Activated naive CD8-positive, alpha-beta T cell treated with anti-CD3 and anti-CD28 coated beads, Interleukin-2, amount 10 ng/mL, durations not matched to agents 7 days and 5 days (primary cell): Measurements from ENCODE around the gene MAP3K6. TPM values are rescaled to one million over a fixed set of nuclear protein-coding genes. Genes with fewer than 3 reads are reported as not detected.

Experiments
- ATAC-seq: fragments of 150-1000 bp; cut with Tn5 transposase; one replicate; pipeline ENCODE4 v1.10.0; 2021; ENCODE audit warnings: low read depth, moderate library complexity
- POLR2A ChIA-PET: fragments of 350-600 bp; sonication (Branson Sonifier 250); formaldehyde crosslinking; loops from one replicate; lab custom pipeline; 2021; ENCODE audit warnings: antibody characterized with exemption; lab: Charles Lee
- DNase-seq: peaks from one replicate; pipeline ENCODE4 v3.0.0; 2021
- H3K27ac Mint-ChIP-seq: one replicate; pipeline ENCODE4 v1.8.0; 2022; ENCODE audit warnings: mild to moderate bottlenecking, mixed read lengths
- H3K27me3 Mint-ChIP-seq: one replicate; pipeline ENCODE4 v1.8.0; 2022; ENCODE audit warnings: mild to moderate bottlenecking, moderate library complexity, mixed read lengths
- H3K36me3 Mint-ChIP-seq: one replicate; pipeline ENCODE4 v1.8.0; 2021; ENCODE audit warnings: mild to moderate bottlenecking, mixed read lengths
- H3K4me1 Mint-ChIP-seq: one replicate; pipeline ENCODE4 v1.8.0; 2021; ENCODE audit warnings: mixed read lengths
- H3K4me3 Mint-ChIP-seq: one replicate; pipeline ENCODE4 v1.8.0; 2022; ENCODE audit warnings: mild to moderate bottlenecking, moderate library complexity, mixed read lengths
- H3K9me3 Mint-ChIP-seq: one replicate; pipeline ENCODE4 v1.8.0; 2021; ENCODE audit warnings: mixed read lengths
- total RNA-seq, 2 experiments: library from RNA; stranded (reverse); gene quantifications; one replicate each; pipeline ENCODE4 v1.2.3, GENCODE V29; 2021

Gene MAP3K6
- total RNA-seq, 2 experiments from 2014 or later, result 8.6 to 9.0 TPM

DNA sequence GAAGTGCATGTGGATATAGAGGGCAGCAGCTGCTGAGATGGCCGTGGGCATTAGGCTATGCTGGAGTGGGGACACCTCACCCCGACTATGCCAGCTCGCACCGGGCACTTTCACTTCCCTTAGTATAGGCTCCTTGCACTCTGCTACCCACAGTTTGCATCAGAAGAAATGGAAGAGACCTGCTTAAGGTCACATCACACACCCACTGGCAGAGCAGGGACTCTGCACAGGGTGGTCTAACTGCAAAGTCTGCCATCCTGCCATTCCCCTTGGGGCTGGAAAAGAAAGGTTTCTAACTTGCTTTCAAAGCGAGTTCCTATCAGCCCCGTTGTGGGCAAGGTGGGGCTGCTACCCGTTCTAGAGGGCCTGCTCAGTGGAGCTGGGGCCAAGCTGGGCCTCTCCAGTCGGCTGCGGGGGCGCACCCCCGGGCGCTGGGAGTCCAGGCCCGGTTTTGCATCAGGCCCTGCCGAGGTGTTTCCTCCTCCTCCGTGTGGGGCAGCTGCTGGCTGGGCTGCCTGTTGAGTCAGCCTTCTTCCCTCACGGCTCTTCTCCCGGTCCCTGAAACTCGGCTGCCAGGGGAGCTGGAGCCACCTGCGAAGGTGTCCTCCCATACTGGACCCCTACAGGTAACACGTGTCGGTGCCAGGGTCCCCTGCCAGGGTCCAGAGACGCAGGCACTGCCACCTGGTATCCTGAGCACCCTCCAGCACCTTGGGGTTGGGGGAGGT is 25.1 kb downstream of the MAP3K6 start, which contains the start of gene SYTL1:
TSS of gene SYTL1 (plus strand) at position 498 of the 728 bp plus-strand sequence. CDS start 3,313 bp downstream, outside the sequence.
- H3K9me3 Mint-ChIP-seq, result no peaks in the 10 kb centered on the region
- POLR2A ChIA-PET, result interaction anchor here (0.6 to 3.1 kb wide), 12 partner anchors 8 to 384 kb away, joined by 3 to 23 read pairs (median 4); partner anchors contain the start of genes FAM76A, MAP3K6 and TMEM222
- peak within 1 kb of the TSS; percentile 96 for H3K27ac Mint-ChIP-seq
- H3K36me3 Mint-ChIP-seq, result peaks cover 8% of the 10 kb centered on the region
- H3K4me1 Mint-ChIP-seq, result peaks cover 29% of the 10 kb centered on the region
- ATAC-seq, result peak; percentile 79
- peak; percentile 82 for DNase-seq
- H3K27me3 Mint-ChIP-seq, result no peaks in the 10 kb centered on the region
- H3K4me3 Mint-ChIP-seq, result peak within 1 kb of the TSS; percentile 94

DNA sequence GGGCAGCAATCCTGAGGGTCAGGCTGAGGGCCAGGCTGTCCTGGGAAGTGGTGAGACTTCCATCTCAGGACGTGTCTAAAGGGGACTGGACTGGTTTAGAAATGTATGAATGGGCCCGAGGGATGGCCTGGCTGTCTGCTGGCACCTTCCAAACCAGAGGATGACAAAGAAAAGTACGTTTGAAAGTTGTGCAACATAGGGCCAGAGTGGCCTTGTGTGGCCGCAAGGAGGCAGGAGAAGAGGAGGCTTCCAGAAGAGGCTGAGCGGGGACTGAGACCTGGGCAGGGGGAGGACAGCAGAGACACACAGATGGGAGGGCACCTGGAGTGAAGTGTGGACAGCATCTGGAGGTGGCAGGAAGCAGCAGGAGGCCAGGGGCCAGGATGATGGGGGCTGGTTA is 27.5 kb downstream of the MAP3K6 start:
- DNase-seq, result no peak
- H3K27me3 Mint-ChIP-seq, result no peaks in the 10 kb centered on the region
- no peaks in the 10 kb centered on the region for H3K9me3 Mint-ChIP-seq
- no peak overlapping the region for H3K4me3 Mint-ChIP-seq
- no peak for ATAC-seq
- POLR2A ChIA-PET, result interaction anchor here (1.0 kb wide), 1 partner anchor 16 kb away, joined by 3 read pairs; no protein-coding TSS in a partner anchor
- H3K36me3 Mint-ChIP-seq, result peaks cover 10% of the 10 kb centered on the region
- peak overlapping the region; percentile 39 for H3K27ac Mint-ChIP-seq
- H3K4me1 Mint-ChIP-seq, result peaks cover 25% of the 10 kb centered on the region

DNA sequence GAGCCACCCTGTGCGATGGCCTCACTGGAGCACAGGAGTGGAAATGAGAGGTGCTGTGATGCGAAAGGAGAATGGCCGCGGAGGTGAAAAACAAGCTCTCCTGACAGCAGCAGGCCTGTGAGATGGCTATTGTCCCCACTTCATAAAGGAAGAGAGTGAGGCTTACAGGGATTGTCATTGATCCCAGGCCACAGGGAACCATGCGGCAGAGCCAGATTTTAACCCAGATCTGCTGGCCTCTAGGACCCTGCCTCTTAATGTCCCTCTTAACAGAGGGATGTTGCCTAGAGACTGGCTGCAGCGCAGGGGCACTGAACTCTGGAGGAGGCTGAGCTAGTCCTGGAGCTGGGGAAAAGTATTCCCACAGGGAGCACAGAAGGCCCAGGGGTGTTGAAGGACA is 28.0 kb downstream of the MAP3K6 start:
- no peak overlapping the region for H3K4me3 Mint-ChIP-seq
- no peaks in the 10 kb centered on the region for H3K27me3 Mint-ChIP-seq
- DNase-seq (no peak), ATAC-seq (no peak)
- no peaks in the 10 kb centered on the region for H3K9me3 Mint-ChIP-seq
- peak overlapping the region; percentile 71 for H3K27ac Mint-ChIP-seq
- H3K4me1 Mint-ChIP-seq, result peaks cover 24% of the 10 kb centered on the region
- peaks cover 12% of the 10 kb centered on the region for H3K36me3 Mint-ChIP-seq
- POLR2A ChIA-PET, result interaction anchor here (0.9 kb wide), 1 partner anchor 18 kb away, joined by 3 read pairs; no protein-coding TSS in a partner anchor

DNA sequence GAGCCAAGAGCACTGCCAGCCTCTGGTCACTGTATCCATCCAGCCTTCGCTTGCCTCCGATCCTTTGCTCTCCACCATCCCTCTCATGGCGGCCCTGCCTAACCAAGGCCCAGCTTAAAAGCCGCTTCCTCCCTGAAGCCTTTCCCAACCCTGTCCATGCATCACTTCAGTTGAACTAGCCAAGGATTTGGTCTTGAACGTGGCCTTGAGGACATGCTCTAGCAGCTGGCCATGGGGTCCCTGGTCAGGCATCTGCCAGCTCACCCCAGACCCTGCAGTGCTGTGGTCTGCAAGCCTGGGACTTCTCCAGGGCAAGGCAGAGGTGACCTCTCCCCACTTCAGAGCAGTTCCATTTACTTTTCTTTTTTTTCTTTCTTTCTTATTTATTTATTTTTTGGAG is 30.0 kb downstream of the MAP3K6 start:
- no peaks in the 10 kb centered on the region for H3K9me3 Mint-ChIP-seq
- peaks cover 9% of the 10 kb centered on the region for H3K36me3 Mint-ChIP-seq
- peaks cover 22% of the 10 kb centered on the region for H3K4me1 Mint-ChIP-seq
- H3K27ac Mint-ChIP-seq, result no peak overlapping the region
- no peaks in the 10 kb centered on the region for H3K27me3 Mint-ChIP-seq
- ATAC-seq (no peak), DNase-seq (no peak)
- POLR2A ChIA-PET, result interaction anchor here (1.3 kb wide), 1 partner anchor 11 kb away, joined by 3 read pairs; no protein-coding TSS in a partner anchor
- H3K4me3 Mint-ChIP-seq, result no peak overlapping the region

DNA sequence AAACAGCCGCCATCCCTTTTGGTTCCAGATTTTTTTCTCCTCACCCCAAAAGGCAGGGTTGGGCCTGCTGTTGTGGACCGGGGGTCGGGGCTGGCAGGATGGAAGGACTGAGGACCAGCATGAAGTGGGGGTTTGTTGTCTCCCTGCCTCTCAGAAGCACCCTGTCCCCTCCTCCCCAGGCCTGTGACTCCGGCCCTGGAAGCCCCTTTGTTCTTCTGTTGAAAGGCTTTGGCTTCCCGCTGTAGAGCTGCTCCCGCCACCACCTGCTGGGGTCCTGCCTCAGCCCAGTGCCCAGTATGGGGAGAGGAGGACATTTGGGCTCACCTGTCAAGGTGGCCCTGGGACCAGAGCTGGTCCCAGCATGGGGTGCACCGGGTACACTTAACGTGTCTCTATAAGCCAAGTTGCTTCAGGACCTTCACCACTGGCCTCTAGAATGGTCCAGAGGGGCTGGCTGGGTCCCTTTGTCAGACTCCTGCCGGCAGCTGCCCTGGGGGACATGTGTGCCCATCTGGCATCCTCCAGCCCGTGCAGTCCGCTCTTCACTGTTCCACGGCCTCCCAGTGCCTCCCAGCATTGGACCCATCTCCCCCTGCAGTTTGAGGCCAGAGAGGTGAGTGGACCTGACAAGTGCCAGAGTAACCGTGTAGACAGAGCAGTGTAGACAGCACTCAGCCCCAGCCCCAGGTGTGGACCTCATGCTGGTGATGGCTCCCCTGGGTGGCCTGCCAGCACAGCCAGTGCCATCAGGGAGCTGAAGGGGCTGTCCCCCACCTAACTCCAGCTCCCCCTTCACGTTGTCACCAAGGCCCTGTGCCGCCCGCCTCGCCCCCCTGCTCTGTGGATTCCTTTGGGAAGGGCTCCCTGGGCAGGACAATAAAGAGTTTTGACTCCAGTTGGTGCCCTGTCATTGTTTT is 31.0 kb downstream of the MAP3K6 start:
- no peak overlapping the region for H3K27ac Mint-ChIP-seq
- ATAC-seq, result no peak
- no peaks in the 10 kb centered on the region for H3K9me3 Mint-ChIP-seq
- DNase-seq, result no peak
- no peaks in the 10 kb centered on the region for H3K27me3 Mint-ChIP-seq
- POLR2A ChIA-PET, result interaction anchor here (1.3 to 1.5 kb wide), 2 partner anchors 10 to 13 kb away, joined by 3 to 4 read pairs; partner anchors contain the start of gene TMEM222
- peaks cover 17% of the 10 kb centered on the region for H3K4me1 Mint-ChIP-seq
- peaks cover 9% of the 10 kb centered on the region for H3K36me3 Mint-ChIP-seq
- no peak overlapping the region for H3K4me3 Mint-ChIP-seq

DNA sequence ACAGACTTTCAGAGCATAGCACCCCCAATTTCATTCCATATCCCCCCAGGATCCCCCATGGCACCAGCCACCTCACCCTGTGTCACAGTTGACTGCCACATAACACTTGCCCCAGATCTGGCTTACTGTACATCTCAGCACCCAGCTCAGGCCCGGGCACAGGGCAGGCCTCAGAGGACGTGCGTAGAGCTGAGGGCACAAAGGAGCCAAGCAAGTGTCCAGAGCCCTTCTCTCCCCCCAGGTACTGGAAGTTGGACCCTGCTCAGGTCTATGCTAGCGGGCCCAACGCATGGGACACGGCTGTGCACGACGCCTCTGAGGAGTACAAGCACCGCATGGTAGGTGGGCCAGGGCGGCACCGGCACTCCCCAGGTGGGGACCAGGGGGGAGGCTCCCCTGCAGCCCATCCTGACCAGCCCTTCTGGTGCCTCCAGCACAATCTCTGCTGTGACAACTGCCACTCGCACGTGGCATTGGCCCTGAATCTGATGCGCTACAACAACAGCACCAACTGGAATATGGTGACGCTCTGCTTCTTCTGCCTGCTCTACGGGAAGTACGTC is 33.0 kb downstream of the MAP3K6 start:
- POLR2A ChIA-PET, result interaction anchor here (1.2 kb wide), 1 partner anchor 24 kb away, joined by 4 read pairs; no protein-coding TSS in a partner anchor
- no peaks in the 10 kb centered on the region for H3K9me3 Mint-ChIP-seq
- no peak overlapping the region for H3K27ac Mint-ChIP-seq
- peaks cover 14% of the 10 kb centered on the region for H3K4me1 Mint-ChIP-seq
- no peaks in the 10 kb centered on the region for H3K27me3 Mint-ChIP-seq
- DNase-seq (no peak), ATAC-seq (no peak)
- peaks cover 9% of the 10 kb centered on the region for H3K36me3 Mint-ChIP-seq
- H3K4me3 Mint-ChIP-seq, result no peak overlapping the region

DNA sequence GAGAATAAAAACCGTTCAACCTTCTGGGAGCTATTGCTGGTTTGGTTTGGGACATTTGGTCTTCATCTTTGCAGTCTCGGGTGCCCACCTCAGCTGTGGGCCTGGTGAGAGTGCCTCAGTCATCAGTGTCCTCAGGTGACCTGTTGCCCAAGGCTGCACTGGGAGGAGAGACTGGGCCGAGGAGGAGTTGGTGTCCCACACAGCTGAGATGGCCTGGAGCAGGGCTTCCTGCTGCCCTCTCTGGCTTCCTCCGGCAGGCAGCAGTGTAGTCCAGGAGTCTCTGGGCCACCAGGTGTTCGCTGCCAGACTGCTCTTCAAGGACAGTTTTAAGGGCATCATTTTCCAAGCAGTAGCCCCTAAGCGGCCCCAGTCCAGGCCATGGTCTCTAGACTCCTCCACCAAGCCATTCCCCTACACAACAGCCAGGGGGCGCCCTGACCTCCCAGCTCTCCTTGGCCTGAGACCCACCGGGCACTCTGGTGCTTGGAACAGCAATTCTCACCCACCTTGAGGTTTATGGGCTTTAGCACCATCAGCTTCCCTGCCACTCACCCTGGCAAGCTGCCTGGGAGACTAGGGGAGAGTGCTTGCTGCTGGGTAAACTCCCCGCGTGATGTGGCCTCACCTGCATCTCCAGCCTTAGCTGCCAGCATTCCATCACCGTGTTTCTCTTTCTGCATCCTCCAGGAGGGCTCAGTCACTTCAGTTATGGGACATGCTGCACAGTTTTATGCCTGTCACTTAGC is 34.1 kb downstream of the MAP3K6 start:
- Mint-ChIP-seq H3K27ac (peak overlapping the region; percentile 57), H3K36me3 (peaks cover 9% of the 10 kb centered on the region), H3K9me3 (no peaks in the 10 kb centered on the region), H3K4me1 (peaks cover 18% of the 10 kb centered on the region), H3K27me3 (no peaks in the 10 kb centered on the region), H3K4me3 (no peak overlapping the region)
- POLR2A ChIA-PET, result interaction anchor here (0.7 to 1.2 kb wide), 6 partner anchors 8 to 98 kb away, joined by 3 to 4 read pairs (median 4); no protein-coding TSS in a partner anchor
- DNase-seq, result peak; percentile 73
- peak; percentile 79 for ATAC-seq

DNA sequence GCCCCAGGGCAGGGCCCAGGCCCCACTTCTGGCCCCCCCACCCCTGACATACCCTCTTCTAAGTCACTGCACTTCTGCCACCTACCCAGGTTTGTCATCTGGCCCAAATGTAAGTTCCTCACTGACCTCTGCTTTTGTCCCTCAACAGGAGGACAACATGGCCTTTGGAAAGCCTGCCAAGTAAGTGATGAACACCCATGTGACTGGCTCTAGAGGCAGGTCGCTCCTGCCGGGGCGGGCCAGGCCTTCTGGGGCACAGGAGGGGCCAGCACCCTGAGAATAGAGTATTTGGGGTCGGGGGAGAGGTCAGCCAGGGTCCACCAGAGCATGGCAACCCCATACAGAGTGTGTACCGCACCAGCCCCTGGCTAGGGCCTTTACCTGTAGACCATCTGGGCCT is 34.8 kb downstream of the MAP3K6 start:
- DNase-seq (no peak), ATAC-seq (no peak)
- Mint-ChIP-seq H3K4me3 (no peak overlapping the region), H3K36me3 (peaks cover 9% of the 10 kb centered on the region), H3K9me3 (no peaks in the 10 kb centered on the region), H3K27me3 (no peaks in the 10 kb centered on the region), H3K27ac (peak overlapping the region; percentile 34), H3K4me1 (peaks cover 18% of the 10 kb centered on the region)
- POLR2A ChIA-PET, result interaction anchor here (0.7 to 1.0 kb wide), 5 partner anchors 9 to 99 kb away, joined by 3 to 4 read pairs (median 4); no protein-coding TSS in a partner anchor

DNA sequence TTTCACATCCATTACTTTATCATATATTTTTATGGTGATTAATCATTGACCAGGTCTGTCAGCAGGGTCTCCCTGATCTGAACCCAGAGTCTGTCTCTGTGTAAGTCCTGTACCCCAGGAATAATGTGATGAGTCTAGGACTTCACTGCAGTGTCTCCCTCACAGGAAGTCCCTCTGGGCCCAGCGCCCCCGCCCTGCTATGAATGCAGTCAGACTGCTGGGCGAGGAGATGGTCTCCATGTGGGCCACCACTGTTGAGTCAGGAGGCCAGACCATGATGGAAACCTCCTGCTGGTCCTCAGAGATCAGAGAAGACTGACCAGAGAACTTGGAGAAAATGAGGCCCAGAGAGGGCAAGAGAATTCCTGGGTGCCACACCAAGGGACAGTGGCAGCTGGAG is 35.3 kb downstream of the MAP3K6 start:
- peaks cover 18% of the 10 kb centered on the region for H3K4me1 Mint-ChIP-seq
- H3K27me3 Mint-ChIP-seq, result no peaks in the 10 kb centered on the region
- no peak for ATAC-seq
- peaks cover 6% of the 10 kb centered on the region for H3K36me3 Mint-ChIP-seq
- DNase-seq, result no peak
- H3K9me3 Mint-ChIP-seq, result no peaks in the 10 kb centered on the region
- H3K27ac Mint-ChIP-seq, result peak overlapping the region; percentile 45
- POLR2A ChIA-PET, result no interaction called here
- H3K4me3 Mint-ChIP-seq, result no peak overlapping the region

DNA sequence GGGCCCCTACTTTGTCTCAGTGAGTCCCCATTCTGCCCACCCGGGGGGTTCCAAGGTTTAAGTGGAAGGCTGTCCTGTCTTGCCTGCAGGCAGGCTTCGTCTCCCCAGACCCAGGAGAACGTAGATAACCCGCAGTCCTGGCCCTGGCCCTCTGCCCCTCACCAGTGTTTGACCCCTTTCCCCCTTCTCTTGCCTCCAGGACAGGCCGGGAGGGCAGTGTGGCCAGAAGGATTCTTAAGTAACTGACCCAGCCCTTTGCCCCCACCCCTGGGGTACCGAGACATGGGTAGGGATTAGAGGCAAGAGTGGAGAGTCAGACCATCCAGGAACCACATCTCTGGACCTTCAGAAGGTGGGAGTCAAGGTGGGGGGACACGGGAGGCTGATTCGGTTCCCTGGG is 36.0 kb downstream of the MAP3K6 start:
- no peaks in the 10 kb centered on the region for H3K27me3 Mint-ChIP-seq
- H3K4me3 Mint-ChIP-seq, result no peak overlapping the region
- POLR2A ChIA-PET, result no interaction called here
- no peak for DNase-seq
- no peak for ATAC-seq
- no peaks in the 10 kb centered on the region for H3K9me3 Mint-ChIP-seq
- peaks cover 3% of the 10 kb centered on the region for H3K36me3 Mint-ChIP-seq
- peaks cover 18% of the 10 kb centered on the region for H3K4me1 Mint-ChIP-seq
- peak overlapping the region; percentile 28 for H3K27ac Mint-ChIP-seq

DNA sequence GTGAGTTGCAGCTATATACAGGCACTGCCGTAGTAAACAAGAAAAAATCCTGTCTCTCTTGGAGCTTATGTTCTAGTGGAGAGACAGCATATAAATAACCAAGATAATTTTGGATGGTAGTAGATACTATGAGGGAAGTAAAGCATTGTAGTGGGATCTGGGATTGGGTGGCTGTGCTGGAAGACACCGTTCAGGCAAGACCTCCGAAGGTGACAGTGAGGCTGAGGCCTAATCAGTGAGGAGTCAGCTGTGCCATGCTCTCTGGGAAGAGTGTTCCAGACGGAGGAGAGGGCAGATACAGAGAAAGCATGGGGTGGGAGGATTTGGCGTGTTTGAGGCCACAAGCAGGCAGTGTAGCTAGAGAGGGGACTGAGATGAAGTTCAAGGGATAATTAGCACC is 38.8 kb downstream of the MAP3K6 start:
- no peak for ATAC-seq
- Mint-ChIP-seq H3K4me3 (no peak overlapping the region), H3K9me3 (no peaks in the 10 kb centered on the region), H3K36me3 (peaks cover 9% of the 10 kb centered on the region), H3K27ac (peak overlapping the region; percentile 1), H3K27me3 (no peaks in the 10 kb centered on the region), H3K4me1 (peaks cover 33% of the 10 kb centered on the region)
- POLR2A ChIA-PET, result interaction anchor here (0.6 kb wide), 1 partner anchor 173 kb away, joined by 4 read pairs; the partner anchor contains the start of gene SLC9A1
- no peak for DNase-seq

DNA sequence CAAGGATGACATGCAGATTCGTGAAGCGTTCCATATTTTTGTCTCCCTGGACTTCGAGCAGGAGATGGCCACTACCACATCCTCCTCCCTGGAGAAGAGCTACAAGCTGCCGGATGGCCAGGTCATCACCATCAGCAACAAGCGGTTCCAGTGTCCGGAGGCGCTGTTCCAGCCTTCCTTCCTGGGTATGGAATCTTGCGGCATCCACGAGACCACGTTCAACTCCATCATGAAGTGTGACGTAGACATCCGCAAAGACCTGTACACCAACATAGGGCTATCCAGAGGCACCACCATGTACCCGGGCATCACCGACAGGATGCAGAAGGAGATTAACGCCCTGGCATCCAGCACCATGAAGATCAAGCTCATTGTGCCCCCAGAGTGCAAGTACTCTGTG is 41.5 kb downstream of the MAP3K6 start:
- H3K27ac Mint-ChIP-seq, result no peak overlapping the region
- peaks cover 27% of the 10 kb centered on the region for H3K4me1 Mint-ChIP-seq
- H3K36me3 Mint-ChIP-seq, result peaks cover 13% of the 10 kb centered on the region
- H3K27me3 Mint-ChIP-seq, result no peaks in the 10 kb centered on the region
- no peak for DNase-seq
- POLR2A ChIA-PET, result no interaction called here
- H3K4me3 Mint-ChIP-seq, result no peak overlapping the region
- ATAC-seq, result no peak
- H3K9me3 Mint-ChIP-seq, result no peaks in the 10 kb centered on the region
